Tibial artery (tissue), 4 donors: Measurements from ENCODE around the gene ADAMTSL2.

ENCODE experiments used
- DNase-seq, 2 donors: peaks; one replicate each; pipeline ENCODE4 v3.0.0-alpha.2; 2019
- H3K27ac ChIP-seq, 2 donors: fragments of 200-600 bp; sonication (generic) in 1 of 2; 1 replicate in 1 of 2; 2 replicates in 1 of 2; pipeline ENCODE4 v1.5.1; 2018 to 2019; ENCODE audit warnings: mild to moderate bottlenecking in 1 of 2
- H3K27me3 ChIP-seq, 2 donors: fragments of 200-600 bp; sonication (generic) in 1 of 2; one replicate each; pipeline versions ENCODE4 v1.5.1 to v1.6.0; 2016 to 2019
- H3K36me3 ChIP-seq, 3 donors: fragments of 200-600 bp; sonication (generic) in 2 of 3; one replicate each; pipeline ENCODE4 v1.5.1; 2016 to 2019; ENCODE audit warnings: mild to moderate bottlenecking in 2 of 3
- H3K4me1 ChIP-seq, 4 donors: fragments of 200-600 bp; sonication (generic) in 2 of 4; 1 replicate in 3 of 4; 2 replicates in 1 of 4; pipeline ENCODE4 v1.5.1; 2016 to 2019
- H3K4me3 ChIP-seq, 2 donors: fragments of 200-600 bp; sonication (generic) in 1 of 2; 1 replicate in 1 of 2; 2 replicates in 1 of 2; pipeline ENCODE4 v1.5.1; 2018 to 2019; ENCODE audit warnings: mild to moderate bottlenecking in 2 of 2
- H3K9me3 ChIP-seq, 3 donors: fragments of 200-600 bp; sonication (generic) in 1 of 3; one replicate each; pipeline ENCODE4 v1.5.1; 2016 to 2019
- CTCF ChIP-seq, 2 experiments: fragments of 200-600 bp in 1 of 2; fragments of 450-650 bp in 1 of 2; IDR thresholded peaks; one replicate each; pipeline ENCODE4 v1.5.1; 2017 to 2019; ENCODE audit warnings: antibody characterized with exemption in 2 of 2, mild to moderate bottlenecking in 1 of 2, moderate library complexity in 1 of 2
- intact Hi-C: fragments of 100-400 bp; cut with DNase I; formaldehyde crosslinking; loops from one replicate; pipeline ENCODE4 v1.15.0; 2023; ENCODE audit warnings: low total_unique reads

Gene ADAMTSL2

DNA sequence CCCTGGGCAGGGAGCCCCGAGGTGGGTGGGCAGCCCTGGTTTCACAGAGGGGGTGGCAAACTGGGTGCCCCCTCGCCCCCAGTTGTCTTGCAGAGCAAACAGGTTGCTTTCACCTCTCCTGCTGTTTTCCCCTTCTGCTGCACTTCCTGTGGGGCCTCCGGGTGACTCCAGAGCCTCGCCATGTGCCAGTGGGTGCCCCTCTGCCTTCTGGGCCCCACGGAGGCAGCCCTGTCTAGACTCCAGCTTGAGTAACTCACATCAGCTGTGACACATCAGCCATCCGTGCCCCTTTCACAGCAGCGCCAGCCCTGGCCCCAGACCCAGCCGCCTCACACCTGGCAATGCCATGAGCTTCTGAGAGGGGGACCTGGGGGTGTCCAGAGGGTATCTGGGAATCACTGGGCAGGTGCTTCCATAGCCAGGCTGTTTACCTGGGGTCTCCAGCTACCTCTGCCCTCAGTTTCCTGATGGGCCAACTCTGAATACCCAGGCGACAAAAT is 36.9 kb downstream of the ADAMTSL2 start:
- intact Hi-C loops, result no loop called here
- peaks cover 0 to 17% (median 14%) of the 10 kb centered on the region in 4 donors for H3K4me1 ChIP-seq
- no peak overlapping the region for H3K27ac ChIP-seq
- no peaks in the 10 kb centered on the region for H3K9me3 ChIP-seq
- H3K36me3 ChIP-seq, result no peaks in the 10 kb centered on the region
- peaks cover 0 to 66% of the 10 kb centered on the region in 2 donors for H3K27me3 ChIP-seq
- DNase-seq, result no peak
- no peak overlapping the region for H3K4me3 ChIP-seq
- no peak for TF ChIP-seq CTCF (IDR thresholded peaks at IDR 0.05)

DNA sequence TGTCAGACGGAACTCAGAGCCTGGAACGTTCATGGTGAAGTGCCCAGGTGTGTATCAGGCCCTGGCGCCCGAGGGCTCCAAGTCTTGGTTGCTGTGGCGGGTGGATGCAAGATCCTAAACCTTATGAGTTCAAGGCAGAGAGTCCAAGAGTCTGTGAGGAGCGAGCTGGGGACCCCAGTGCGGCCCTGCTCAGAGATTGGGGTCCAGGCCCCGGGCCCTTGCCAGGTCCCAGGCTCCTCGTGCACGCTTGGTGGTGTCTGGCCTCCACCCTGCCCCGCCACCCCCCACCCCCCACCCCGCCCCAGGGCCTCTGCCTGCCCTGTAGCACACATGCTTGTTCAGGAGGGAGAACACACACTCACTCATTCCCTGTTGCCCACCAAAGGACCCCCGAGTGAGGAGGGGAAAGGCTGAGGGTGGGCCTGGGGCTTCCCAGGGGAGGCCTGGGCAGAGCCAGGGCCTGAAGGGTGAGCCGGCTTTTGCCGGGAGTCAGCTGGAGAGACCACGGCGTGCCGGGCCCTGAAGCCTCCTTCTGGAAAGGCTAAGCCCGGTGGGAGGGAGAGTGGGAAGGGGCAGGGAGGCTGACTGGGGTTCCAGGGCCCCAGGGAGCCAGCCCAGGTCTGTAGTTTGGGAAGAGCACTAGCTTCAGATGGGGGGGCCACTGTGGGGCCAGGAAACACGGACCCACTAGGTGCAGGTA is 37.5 kb downstream of the ADAMTSL2 start:
- no peak for TF ChIP-seq CTCF (IDR thresholded peaks at IDR 0.05)
- no peaks in the 10 kb centered on the region for H3K36me3 ChIP-seq
- H3K4me3 ChIP-seq, result no peak overlapping the region
- H3K4me1 ChIP-seq, result peaks cover 0 to 17% (median 14%) of the 10 kb centered on the region in 4 donors
- H3K27ac ChIP-seq, result no peak overlapping the region
- no peak for DNase-seq
- peaks cover 0 to 66% of the 10 kb centered on the region in 2 donors for H3K27me3 ChIP-seq
- H3K9me3 ChIP-seq, result no peaks in the 10 kb centered on the region
- intact Hi-C loops, result no loop called here

- no peaks in the 10 kb centered on the region for H3K36me3 ChIP-seq
- H3K27me3 ChIP-seq, result peaks cover 0 to 66% of the 10 kb centered on the region in 2 donors
- no peak for TF ChIP-seq CTCF (IDR thresholded peaks at IDR 0.05)
- no peaks in the 10 kb centered on the region for H3K9me3 ChIP-seq
- DNase-seq, result peak in 1 of 2 donors; percentile 77
- intact Hi-C loops, result no loop called here
- peaks cover 0 to 17% (median 14%) of the 10 kb centered on the region in 4 donors for H3K4me1 ChIP-seq
- H3K4me3 ChIP-seq, result no peak overlapping the region
- no peak overlapping the region for H3K27ac ChIP-seq
These were observed 38.4 kb downstream of the ADAMTSL2 start for GRCh38 chr9:133572821-133573361.

- intact Hi-C loops, result no loop called here
- no peak overlapping the region for H3K27ac ChIP-seq
- H3K4me1 ChIP-seq, result peaks cover 0 to 17% (median 14%) of the 10 kb centered on the region in 4 donors
- no peaks in the 10 kb centered on the region for H3K9me3 ChIP-seq
- DNase-seq, result no peak
- no peak for TF ChIP-seq CTCF (IDR thresholded peaks at IDR 0.05)
- H3K36me3 ChIP-seq, result no peaks in the 10 kb centered on the region
- H3K4me3 ChIP-seq, result no peak overlapping the region
- H3K27me3 ChIP-seq, result peaks cover 0 to 73% of the 10 kb centered on the region in 2 donors
These were observed 39.4 kb downstream of the ADAMTSL2 start for GRCh38 chr9:133573791-133574515.

DNA sequence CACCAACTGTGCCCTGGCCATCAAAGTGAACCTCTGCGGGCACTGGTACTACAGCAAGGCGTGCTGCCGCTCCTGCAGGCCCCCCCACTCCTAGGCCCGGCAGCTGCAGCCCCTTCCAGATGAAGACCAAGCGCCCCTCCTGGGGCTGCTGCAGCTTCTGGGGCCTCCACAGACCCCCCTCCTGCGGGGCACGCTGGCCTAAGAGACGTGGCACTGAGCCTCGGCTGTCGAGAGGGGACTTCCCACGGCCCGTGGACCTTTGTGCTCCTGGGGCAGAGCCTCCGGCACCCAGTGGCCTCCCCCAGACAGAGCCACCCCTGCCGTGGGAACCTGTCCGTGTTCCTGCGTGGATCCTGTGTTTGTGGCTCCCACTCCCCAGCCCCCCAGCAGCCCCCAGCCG is 40.3 kb downstream of the ADAMTSL2 start:
- no peak overlapping the region for H3K4me3 ChIP-seq
- intact Hi-C loops, result no loop called here
- H3K27ac ChIP-seq, result no peak overlapping the region

More for the DNA sequence above, 40.3 kb downstream of the ADAMTSL2 start:
- Histone ChIP-seq H3K9me3 (no peaks in the 10 kb centered on the region), H3K4me1 (peaks cover 0 to 17% (median 14%) of the 10 kb centered on the region in 4 donors), H3K36me3 (no peaks in the 10 kb centered on the region), H3K27me3 (peaks cover 0 to 80% of the 10 kb centered on the region in 2 donors)
- TF ChIP-seq CTCF (IDR thresholded peaks at IDR 0.05), result no peak
- no peak for DNase-seq
